Superior temporal gyrus (tissue), 1 donor: ENCODE results near the gene KCNIP4.

ENCODE experiments used
- DNase-seq: peaks from one replicate; pipeline ENCODE4 v3.0.0-alpha.2; 2016; ENCODE audit errors: extremely low spot score

The KCNIP4 gene

DNA sequence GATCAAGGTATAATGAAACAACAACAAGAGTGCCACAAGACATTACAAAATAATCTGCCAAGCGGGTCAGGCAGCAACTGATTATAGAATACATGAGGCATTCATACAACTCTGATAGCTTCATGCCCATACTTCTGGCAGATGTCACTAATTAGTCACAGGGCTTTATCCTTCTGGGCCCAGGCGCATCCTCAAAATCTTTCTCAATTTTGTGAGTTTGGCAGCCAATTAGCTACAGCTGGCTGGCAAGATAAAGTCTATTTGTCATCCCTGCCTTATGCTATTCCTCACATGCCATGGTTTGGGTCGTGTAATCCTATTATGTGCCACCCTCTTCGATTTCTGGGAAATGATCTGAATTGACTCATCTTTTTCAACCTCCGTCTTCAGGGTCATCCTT lies 994.0 kb downstream of the KCNIP4 start:
- DNase-seq = no peak

DNA sequence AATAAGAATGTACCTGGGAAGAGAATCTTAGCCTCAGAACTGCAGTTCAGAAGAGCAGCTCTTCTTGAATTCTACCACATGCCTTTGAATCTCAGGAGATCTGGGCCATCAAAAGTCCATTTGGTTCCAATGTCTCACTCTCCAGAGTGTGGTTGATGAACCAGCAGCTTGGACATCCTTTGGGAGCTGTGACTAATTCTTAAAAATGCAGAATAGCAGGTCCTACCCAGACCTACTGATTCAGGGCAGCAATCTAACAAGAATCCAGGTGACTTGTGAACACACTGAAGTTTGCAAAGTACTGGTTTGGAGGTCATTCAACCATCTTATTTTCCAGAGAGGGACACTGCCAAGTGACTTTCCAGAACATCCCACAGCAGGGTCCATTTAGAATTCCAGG lies 1003.6 kb downstream of the KCNIP4 start:
- DNase-seq = no peak

DNA sequence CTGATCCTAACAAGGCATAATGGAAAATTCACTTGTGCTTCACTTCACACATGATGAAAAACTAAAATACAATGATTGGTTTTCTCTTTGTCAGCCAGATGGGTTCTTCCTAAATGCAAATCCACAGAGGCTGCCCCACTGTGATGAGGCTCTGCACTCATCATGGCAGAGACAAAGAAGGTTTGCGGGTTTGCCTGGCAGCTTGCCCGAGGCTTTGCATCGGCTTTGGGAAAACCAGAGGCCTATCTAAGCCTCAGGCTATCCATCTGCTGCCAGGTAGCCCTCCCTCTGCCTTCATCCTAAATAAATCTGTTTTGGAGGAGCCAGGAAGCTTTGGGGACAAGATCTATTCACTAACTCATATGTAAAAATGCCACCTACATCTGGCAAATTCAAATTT lies 1004.1 kb downstream of the KCNIP4 start:
- no peak for DNase-seq

DNA sequence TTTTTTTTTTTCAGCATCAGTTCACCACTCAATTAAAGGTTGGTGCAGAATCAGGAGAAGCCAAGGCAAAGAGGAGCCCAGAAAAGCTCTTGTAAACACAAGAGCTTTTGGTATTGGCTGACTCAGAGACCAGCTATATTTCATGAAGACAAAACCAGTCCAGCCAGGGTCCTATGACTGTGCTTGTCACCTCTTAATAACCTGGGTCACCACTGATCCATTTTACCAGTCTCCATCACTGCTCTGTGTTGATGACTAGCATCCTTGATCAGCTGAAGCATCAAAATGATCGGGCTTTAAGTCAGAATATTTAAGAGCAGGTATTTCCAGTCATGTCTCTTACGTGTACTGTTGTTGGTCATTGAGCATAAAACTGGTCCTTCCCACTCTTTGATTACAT lies 1010.4 kb downstream of the KCNIP4 start:
- DNase-seq = no peak

DNA sequence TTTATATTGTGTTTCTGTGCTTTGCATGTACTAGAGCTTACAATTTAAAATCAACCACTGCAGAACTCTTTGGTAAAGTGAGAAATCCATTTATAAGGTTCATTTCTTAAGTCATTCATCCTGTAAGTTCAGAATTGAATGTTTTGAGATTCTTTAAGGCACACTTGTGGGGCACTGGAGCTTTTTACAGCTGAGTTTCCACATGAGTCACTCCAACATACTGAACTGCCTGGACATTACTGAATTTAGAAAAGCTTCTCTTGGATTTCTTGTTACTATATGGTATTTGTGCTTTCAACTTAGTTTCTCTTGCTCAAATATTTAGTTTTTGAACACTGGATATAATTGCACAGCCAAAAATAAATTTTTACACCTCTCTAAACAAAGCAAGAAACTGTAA lies 1022.0 kb downstream of the KCNIP4 start:
- no peak for DNase-seq

DNA sequence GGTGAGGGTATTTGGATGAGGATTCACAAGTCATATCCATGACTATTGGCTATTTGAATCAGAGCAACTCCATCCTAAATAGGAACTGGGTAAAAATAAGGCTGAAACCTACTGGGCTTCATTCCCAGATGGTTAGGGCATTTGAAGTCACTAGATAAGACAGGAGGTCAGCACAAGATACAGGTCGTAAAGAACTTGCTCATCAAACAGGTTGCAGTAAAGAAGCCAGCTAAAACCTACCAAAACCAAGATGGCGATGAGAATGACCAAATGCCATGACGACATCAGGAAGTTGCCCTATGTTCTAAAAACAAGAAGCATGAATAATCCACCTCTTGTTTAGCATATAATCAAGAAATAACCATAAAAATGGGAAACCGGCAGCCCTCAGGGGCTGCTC lies 1023.4 kb downstream of the KCNIP4 start:
- no peak for DNase-seq

DNA sequence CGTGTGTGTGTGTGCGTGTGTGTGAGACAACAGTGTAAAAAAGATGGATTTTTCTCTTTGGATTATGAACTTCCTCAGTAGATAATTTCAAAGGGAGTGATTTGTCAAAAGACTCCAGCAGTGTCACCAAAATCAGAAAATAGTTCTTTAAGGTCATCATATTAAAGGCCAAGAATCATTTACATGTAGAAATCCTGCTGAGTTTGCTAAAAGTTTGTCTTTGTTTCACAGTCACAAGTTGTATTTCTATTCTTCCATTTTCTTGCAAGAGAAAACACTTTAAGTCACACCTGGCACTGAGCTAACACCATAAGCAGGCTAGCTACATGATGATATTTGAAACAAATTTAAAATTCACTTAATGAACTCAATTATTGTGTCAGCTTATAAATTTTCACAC lies 1025.6 kb downstream of the KCNIP4 start:
- DNase-seq = no peak

DNA sequence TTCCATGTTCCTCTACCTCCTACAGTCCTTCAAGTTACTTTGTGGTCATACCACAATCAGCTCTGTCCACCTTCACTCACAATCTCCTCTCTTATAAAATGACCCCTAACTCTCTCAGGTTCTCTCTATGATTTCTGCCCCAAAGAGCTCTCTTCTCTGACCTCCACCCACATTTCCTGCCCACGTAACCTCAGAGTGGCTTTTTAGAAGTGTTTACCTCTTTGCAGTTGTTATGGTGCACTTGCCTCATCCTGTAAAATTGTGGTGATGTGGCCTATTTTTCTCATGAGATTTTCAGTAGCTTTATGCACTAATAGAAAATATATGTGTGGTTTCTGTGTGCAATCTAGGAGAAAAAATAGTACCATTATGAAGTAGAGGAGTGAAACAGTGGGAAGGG lies 1032.5 kb downstream of the KCNIP4 start:
- DNase-seq = no peak

DNA sequence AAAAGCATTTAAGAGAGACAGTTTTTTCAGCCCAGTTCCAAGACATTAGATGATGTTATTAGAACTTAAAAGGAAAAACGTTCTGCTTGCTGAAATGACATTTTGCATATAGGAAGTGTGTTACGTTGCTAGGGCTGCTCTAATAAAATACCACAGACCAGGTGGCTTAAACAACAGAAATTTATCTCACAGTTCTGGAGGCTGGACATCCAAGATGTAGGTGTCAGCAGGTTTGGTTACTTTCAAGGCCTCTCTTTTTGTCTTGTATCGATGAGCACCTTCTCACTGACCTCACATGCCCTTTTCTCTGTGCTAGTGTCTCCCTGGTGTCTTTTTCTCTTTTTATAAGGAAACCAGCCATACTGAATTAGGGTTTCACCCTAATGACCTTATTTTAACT lies 1043.6 kb downstream of the KCNIP4 start:
- no peak for DNase-seq

DNA sequence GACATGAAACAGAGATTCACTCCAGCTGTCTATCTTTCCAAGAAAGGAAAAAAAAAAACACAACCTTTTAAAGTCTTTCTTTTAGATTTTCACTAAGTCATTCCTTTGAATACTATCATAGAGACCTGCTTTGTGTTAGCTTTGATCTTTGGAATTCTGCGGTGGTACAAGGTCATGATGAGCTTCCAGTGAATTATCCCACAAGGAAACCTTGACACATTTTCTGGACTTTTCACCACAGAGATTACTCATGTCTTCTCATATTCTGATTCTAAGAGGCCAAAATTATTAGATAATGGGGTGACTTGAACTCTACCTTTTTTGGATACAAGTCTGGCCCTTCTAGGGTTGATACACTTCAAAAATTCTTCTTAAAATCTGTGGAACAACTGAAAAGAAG lies 1046.7 kb downstream of the KCNIP4 start:
- DNase-seq = no peak

DNA sequence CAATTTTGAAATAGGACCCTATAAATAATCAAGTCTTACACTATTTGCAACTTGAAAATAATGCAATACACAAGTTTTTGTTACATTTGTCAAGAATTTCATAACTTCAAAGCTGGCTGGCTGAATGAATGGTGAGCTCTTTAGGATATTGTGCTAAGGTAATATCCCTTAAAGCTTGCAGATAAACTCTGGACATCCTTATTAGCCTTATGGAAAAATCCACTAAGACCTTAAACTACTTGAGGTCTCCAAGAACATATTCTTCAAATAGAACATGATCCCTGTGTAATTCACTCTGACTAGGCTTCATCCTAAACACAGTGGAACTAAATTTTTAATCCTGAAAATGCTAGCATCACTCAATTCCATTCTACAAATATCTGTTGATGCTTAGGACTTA lies 1049.0 kb downstream of the KCNIP4 start:
- no peak for DNase-seq

DNA sequence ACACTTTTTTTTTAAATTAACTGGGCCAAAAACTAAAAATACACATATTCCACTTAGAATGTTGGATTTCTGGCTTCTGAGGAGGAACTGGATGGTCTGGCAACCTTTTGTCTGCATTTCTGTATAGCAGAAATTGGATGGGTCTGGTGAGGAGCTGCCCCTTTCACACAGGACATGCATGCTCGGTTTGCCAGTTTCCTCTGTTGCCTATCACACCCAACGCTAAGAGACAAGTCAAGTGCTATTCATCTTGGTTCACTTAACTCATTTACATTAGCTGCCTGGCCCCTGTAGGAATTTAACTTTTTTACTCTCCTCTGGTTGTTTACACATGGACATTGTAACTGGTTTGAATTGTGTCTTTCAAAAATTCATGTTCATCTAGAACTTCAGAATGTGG lies 1052.6 kb downstream of the KCNIP4 start:
- DNase-seq = no peak

DNA sequence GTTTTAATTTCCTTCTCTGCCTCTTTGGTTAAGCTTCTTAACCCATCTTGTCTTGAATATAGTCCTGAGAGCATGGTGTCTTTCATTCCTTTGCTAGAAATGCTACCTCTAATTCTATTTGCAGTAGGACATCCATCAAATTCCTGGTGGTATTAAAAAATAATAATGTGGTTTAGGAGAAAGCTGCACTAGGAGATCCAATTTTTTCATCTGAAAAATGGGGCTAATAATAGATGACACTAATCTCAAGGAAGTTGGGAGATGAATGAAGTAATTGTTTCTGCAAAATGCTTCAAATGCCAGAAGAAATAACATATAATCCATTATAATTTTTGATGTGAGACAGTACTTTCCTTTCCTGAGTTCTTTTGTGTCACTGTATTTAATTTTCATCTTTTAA lies 1053.4 kb downstream of the KCNIP4 start:
- no peak for DNase-seq

DNA sequence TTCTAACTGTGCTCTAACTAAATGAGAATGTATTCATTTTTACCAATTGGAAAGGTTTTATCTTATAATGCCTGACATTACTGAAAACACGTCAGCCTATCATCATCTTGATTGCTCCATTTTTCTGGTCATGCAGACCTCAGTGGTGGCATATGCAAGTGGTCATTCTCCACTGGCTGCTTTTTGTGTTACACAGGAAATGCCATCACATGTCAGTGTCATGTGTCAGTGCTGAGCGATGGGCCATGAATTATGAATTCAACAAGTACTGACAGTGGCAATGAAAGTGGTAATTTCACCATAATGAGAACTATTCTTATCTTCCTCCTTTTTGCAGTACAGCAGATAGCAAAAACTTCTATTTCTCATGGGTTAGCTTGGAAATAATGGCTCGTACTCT lies 1057.8 kb downstream of the KCNIP4 start:
- no peak for DNase-seq

DNA sequence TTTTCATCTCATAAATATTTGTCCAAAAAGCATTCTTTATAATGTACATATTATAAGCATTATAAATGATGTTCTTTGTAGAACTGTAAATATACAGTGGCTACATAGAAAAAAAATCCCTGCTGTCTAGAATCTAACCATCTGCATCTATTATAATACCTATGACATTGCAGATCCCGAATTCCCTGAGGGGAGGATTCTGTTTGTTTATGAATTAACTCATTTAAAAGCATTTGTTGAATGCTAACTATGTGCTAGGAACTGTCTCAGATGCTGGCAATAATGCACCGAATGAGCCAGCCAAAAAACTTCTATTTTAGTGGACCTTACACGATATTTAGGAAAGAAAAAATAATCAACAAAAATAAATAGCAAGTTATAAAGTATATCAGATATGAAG lies 1058.7 kb downstream of the KCNIP4 start:
- no peak for DNase-seq

DNA sequence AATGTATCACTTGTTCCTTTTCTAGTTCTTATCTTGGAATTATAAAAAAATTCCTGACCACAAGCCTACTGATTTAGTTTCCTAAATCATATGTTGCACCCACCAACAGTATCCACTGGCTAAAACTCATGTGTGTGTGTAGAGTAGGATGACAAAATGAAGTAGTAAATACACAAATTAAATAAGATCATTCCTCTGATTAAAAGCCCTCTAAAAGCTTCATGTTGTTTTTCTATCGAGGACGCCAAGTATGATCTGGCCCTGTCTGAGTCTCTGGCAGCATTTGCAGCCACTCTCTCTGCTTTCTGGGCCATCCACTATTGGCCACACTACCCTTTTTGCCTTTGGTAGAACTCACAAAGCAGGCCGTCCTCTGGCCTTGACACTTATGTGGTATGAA lies 1064.9 kb downstream of the KCNIP4 start:
- no peak for DNase-seq

DNA sequence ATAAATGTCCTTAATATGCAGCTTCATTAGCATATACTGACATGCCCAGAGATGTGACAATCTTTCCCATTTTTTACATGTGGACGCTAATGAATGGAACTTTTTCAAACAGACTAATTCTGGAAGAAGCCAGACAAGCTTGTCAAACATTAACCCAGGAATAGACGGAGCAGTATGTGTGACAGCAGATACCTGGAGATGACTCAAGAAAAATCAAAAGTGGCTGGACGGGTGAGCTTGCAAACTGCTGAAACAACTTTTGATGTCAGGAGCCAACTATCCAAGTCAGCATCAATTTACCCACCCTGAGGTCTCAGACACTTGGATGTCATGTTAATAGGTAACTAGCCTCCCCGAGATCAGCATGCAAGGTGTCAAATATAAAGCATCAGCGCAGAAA lies 1065.3 kb downstream of the KCNIP4 start:
- DNase-seq = no peak

DNA sequence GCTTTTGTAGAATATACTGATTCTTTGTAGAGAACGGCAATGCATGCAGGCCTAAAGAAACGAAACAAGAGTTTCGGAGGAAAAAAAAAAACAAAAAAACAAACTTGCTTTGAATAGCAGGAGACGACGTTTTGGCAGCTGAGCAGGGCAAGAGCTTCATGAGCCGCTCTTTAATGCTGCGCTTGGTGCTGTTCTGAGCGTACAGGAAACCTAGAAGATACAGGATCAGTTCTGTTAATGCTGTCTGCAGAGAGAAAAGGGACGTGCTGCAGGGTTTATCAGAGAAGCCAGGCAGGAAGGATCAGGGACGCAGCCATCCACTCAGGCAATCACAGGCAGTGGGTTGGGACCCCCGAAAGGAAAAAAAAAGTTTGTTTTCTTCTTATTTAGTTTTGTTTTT lies 1066.1 kb downstream of the KCNIP4 start:
- no peak for DNase-seq

DNA sequence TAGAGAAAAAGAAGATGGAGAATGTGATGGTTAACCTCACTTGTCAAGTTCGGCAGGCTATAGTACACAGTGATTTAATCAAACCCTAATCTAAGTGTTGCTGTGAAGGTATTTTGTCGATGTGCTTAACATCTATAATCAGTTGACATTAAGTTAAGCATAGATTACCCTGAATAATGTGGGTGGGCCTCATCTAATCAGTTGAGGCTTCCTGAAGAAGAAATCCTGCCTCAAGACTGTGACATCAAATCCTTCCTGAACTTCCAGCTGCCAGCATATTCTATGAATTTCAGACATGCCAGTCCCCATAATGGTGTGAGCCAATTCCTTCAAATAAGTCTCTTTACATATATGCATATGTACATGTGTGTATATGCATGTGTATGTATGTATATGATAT lies 1066.9 kb downstream of the KCNIP4 start:
- no peak for DNase-seq

DNA sequence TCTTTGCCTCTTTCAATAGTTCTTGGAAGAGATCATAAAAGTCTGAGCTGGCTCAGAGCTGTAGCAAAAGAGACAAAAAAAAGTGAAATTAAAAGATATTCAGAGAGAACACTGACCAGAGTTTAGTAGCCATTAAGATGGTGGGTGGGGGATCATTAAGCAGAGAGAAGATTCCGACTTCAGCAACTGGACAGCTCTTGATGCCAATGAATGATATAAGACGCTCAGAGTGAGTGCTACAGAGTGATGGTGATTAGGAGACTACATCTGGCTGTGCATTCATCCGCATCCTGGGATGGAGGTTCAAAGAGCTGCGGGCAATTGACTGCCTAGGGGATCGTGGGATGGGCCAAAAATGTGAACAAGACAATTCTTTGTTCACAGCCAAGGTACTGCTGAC lies 1069.8 kb downstream of the KCNIP4 start:
- no peak for DNase-seq

DNA sequence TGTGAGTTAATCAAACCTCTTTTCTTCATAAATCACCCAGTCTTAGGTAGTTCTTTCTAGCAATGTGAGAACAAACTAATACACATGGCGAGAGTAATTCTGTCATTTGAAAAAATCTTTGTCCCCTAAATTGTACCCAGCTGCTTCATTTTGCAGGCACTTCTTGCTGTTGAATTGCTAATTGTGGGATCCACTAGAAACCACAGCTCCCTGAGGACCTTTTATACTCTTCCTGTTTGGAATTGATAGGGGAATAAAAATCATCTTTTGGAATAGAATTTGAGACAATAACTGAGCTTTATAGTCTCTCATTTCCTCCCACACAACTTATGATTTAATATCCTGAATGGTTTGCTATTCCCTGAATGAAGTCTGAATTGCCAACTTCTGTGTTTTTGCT lies 1078.1 kb downstream of the KCNIP4 start:
- DNase-seq = no peak

DNA sequence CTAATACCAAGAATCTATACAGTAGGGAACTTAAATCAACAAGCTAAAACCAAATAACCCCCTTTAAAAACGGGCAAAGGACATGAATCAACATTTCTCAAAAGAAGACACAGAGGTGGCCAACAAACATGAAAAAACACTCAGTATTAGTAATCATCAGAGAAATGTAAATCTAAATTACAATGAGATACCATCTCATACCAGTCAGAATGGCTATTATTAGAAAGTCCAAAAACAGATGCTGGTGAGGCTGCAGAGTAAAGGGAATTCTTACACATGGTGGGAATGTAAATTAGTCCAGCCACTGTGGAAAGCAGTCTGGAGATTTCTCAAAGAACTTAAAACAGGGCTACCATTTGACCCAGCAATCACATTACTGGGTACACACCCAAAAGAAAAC lies 1080.5 kb downstream of the KCNIP4 start:
- no peak for DNase-seq

DNA sequence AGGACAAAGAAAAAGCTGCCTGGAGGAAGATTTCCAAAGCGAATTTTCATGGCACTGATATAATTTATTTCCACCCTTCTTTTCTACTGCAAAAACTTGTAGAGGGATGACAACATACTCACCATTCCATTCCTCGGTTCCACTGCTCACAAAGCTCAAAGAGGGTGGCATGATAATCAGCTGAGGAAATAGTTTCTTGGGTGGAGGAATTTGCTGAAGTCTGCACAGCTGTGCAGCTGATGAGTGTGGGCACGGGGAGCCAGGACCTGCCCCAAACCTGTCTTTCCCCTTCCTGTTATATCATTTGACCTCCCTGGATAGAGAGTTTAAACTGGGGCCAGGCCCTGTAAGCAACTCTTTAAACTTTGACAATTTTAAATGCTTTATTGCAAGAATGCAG lies 1087.7 kb downstream of the KCNIP4 start:
- DNase-seq = no peak

DNA sequence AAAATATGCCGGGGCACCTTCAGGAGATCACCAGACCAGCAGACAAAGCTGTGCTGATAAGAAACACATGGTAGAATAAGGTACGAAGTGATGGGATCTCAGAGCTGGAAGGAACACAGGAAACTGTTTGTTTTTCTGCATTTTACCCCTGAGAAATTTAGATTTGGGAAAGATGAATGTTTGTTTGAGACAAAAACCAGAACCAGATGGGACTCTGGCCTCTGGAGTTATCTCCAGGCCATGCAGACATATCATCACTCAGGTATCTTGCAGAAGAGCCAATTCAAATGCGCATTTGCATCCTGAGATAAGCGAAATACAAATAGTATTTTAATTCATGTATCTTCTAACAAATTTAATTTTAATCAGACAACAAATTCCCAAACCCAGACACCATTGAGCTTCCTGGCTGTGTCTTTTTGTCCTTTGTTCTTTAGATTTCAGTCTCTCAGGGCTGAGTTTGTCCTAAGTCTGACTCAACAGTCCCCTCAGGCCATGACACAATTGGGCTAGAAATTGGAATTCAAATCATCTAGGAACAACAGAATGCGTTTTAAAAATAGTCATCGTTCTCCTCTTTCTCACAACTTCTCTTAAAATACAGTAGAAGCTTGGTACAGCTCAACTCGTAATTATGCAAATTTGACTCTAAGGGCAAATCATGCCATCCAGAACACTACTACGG lies 1089.3 kb downstream of the KCNIP4 start:
- DNase-seq = no peak

DNA sequence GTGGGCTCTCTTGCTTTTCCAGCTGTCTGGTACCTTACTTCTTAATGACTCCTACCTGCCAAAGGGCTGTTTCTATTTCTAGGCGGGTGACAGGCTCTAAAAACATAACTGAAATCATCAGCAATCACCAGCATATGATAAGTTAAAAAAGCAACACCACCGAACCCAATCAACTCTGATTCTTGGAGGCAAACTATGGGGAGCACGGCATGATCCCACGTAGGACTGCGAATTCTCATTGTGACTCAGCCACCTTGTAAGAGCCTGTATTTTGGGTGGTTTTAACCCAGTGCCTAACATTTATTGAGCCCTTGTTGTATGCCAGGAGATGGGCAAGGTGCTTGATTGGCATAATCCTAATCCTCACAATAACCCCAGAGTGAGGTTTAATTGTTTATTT lies 1091.5 kb downstream of the KCNIP4 start:
- DNase-seq = no peak
